Measurements from ENCODE around the gene WRNIP1. TPM values are rescaled to one million over a fixed set of nuclear protein-coding genes. Genes with fewer than 3 reads are reported as not detected.
A peak's percentile ranks its signal among the peaks of the same experiment; 100 is the strongest.
"Not testable (repeated sequence)": the region's sequence is repeated elsewhere in the genome, so short reads cannot be mapped to it uniquely, and the experiment has no call there.

The WRNIP1 gene
- polyA plus RNA-seq, 1 donor, result 49.3 TPM

DNA sequence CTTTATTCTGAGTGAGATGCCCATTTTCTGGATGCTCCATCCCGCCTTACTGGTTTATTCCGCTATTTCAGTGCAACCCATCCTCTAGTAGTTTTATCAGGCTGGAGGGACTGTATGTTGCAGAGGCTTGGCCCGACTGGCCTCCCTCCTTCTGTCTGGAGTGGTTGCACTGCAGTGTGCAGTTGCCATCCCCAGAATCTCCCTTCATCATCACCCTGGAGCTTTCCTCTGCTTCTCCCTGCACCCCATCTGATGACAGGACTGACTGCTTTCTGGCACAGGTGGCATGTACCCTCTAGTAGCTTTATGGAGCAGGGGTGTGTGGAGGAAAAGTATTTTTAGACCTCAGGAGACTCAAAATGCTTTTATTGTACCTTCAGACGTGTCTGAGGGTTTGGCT, 21.1 kb downstream of the WRNIP1 start:
- DNase-seq, result no peak

DNA sequence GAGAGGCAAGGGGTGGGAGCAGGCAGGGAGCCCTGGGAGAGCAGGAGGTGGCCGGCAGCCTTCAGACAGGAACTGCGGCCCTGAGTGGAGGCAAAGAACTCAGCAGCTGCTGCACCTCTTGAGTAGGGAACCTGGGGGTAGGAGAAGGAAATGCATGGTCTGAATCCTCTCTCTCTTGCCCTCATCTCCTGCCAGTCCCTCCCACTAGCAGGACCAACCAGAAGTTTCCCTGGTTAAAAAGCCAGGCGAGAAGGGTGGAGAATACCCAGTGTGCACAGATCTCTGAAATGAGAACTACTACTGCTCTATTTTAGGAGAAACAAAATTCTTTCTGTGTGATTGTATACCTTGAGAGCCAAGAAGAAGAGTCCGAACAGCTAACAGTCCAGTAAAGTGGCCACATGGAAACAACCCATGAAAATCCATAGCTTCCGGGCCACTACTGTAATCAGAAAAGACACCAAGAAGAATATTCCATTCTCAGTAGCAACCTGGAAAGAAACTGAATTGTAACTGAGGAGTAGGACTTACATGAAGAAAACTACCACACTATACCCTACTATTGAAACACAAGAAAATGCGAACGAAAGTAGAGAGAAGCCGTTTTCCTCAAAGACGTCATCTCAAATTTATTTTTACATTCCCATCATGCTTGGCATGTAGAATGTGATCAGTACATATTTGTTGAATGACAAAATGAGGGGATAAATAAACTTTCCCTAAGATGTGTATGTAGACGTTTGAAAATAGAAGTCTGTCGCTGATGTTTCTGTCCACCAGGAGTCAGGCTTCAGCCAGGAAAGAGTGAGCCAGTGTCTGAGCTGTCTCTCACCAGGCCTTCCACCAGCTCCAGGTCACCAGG, 25.6 kb downstream of the WRNIP1 start:
- peak; percentile 74 for DNase-seq

DNA sequence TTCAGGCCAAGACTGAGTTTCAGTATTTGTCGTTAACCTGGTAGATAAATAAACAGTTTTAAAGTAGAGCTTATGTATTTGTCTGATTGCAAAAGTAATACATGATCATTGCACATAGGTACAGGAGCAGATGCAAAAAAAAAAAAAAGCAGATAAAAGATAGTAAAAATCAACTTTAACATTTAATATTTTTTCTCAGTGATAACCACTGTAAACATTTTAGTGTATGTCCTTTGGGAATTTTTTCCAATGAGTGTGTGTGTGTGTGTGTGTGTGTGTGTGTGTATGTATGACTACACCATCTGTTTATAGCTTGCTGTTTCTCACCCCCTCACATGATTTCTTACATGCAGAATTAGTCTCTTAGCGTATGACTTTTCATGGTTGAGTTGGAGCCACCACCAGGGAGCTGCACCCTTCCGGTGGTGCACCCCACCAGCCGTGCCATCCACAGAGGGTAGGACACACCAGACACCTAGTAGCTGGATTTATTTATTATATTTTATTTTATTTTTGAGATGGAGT, 26.3 kb downstream of the WRNIP1 start:
- DNase-seq, result no peak

DNA sequence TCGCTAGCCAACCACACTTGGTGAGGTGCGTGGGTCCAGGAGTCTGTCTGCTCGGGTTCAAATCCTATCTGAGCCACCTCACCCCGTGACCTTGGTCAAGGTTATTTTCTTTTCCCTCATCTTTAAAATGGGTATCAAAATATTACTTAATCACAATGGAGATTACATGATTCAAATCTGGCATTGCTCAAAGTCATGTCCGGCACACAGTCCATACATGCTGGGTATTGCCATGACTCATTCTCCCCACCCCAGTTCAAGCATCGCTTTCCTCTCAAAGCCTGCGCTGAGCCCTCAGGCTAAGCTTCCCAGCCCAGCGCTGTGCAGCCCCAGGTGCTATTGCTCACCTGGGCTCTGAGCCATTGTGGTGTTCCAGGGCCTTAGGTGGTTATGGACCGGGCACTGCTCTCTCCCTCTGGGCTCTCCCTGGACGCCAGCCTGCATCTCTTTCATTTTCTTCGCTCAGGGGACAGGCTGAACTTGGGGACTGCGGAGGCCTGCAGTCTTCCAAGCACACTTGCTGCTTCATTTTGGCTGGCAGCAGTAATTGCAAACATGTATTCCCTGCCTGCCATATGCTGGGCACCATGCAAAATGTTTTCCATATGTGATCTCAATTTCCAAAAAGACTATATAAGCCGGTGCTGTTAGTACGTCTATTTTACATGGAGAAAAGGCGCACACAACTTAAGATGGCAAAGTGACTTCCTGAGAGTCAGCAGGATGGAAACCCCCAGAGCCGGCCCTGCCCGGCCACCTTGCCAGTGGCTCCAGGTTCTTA, 27.3 kb downstream of the WRNIP1 start:
- DNase-seq, result no peak

DNA sequence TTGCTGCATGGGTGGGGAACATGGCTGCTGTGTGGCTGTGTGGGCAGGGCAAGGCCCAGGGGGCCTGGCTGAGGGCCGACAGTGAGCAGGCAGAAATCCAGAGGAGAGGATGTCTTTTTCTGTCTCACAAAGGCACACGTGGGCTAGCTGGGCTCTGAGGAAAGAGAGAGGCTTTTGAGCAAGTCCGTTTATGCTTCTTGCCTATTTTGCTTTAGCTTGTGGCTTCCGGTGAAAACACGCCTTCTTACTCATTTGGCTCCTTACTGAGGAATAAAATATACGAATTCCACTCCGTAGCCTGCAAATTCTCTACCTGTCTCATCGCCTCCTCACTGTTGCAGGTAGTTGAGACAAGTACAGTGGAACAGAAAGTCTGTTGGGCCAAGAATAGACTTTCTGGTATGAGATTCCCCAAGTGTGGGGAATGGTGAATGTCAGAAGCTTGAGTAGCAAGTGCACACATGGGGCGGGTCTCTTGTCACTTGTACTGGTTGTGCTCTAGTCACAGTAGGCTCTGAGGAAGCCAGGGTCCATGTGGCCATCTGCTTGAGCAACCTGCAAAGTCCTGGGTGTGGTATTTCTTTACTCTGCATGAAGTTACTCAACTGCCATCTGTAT, 28.4 kb downstream of the WRNIP1 start:
- no peak for DNase-seq

- DNase-seq, result no peak
Observed at GRCh38 chr6:2794171-2794730, 29.1 kb downstream of the WRNIP1 start.

GRCh38 chr6:2795162-2795561, 30.0 kb downstream of the WRNIP1 start:
- DNase-seq, result no peak

- DNase-seq, result no peak
Observed at GRCh38 chr6:2795956-2796355, 30.8 kb downstream of the WRNIP1 start.

- DNase-seq, result no peak
Observed at GRCh38 chr6:2796861-2797260, 31.7 kb downstream of the WRNIP1 start.

- DNase-seq, result no peak
Observed at GRCh38 chr6:2797564-2798031, 32.4 kb downstream of the WRNIP1 start.

DNA sequence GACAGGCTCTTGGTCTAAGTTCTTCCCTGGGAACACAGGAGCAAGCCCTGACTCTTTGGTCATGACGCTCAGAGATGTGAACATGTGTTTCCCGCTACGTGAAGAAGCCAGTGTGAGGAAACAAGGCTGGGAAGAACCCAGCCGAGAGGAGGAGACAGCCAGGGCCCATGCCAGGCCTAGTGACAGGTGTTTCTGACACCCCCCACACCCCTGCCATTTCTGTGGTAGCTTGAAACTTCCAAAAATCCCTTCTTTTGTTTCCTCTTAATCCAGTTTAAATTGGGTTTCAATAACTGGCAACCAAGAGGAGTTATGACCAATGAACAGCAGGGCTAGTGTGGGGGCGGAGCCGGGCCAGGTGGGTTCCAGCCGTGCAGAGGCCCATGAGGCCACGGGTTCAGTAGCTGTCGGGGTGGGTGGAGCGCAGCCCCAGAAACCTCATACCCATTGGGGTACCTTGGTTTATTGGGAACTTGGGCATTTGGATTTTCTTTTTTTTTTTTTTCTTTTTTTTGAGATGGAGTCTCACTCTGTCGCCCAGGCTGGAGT, 33.5 kb downstream of the WRNIP1 start:
- no peak for DNase-seq

DNA sequence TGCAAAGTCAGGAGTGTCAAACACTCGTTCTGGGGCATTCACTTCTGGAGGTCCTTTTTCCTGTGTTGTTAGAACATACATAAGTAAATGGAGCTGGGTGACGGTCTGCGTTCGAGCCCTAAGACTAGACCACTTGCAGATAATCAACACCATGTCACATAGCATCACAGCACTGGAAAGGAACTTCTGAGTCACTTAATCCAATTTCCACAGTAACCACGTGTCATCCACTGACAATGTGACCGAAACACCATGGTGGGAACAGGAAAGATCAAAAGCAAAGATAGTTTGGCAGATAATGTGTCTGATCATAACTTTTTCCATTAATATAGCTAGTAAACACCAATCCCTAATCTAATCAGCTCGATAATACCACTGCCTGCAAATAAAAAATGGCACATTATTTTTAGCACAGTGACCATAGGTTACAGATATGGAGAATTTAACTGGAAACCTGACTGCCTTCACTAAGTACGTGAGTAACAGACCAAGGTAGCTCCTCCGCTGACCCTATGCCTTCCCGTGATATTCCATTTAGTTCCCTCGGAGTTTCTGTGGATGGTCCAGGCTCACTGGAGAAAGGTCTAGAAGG, 34.8 kb downstream of the WRNIP1 start:
- DNase-seq, result no peak

- DNase-seq, result no peak
Observed at GRCh38 chr6:2800552-2801316, 35.5 kb downstream of the WRNIP1 start.

DNA sequence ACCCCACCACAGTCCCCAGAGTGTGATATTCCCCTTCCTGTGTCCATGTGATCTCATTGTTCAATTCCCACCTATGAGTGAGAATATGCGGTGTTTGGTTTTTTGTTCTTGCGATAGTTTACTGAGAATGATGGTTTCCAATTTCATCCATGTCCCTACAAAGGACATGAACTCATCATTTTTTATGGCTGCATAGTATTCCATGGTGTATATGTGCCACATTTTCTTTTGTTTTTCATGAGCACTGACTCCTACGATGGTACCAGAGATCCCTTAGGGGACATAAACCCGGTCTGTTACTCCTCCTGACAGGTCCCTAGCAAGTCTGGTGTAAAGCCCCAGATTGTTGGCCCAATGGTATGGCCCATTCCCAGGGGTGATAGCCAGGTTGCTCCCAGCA, 36.5 kb downstream of the WRNIP1 start:
- not testable (repeated sequence) for DNase-seq

- DNase-seq, result no peak
Observed at GRCh38 chr6:2802521-2803060, 37.4 kb downstream of the WRNIP1 start.

DNA sequence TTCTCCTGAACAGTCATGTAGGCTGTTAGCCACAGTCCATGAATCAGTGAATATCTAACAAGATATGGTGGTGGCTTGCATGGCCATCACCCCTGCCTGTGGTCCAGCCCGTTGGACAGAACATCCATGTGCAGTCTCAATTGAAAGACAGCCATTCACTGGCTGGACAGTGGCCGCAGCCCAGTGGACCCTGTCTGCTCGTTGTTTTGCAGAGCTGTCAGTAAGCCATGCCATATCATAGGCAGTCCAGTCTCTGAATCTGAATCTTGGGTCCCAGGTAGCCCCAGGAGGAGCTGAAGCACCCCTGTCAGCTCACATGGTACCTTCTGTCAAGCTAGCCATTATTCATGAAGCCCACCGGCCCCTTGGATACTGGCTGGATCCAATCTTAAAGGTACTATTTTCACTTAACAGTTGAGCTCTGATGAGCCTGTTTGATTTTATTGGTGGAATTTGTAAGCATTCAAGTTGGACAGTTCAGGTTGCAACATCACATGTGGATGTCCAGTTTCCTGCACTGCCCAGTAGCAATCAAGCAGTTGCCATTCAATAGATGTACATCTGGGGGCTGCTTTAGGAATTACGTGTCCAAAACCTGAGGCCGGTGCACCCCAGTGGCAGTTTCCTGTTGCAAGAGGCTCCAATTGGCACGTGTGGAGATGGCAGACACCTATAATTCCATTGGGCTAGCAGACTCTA, 38.7 kb downstream of the WRNIP1 start:
- DNase-seq, result no peak

- DNase-seq, result no peak
Observed at GRCh38 chr6:2804516-2804915, 39.3 kb downstream of the WRNIP1 start.

DNA sequence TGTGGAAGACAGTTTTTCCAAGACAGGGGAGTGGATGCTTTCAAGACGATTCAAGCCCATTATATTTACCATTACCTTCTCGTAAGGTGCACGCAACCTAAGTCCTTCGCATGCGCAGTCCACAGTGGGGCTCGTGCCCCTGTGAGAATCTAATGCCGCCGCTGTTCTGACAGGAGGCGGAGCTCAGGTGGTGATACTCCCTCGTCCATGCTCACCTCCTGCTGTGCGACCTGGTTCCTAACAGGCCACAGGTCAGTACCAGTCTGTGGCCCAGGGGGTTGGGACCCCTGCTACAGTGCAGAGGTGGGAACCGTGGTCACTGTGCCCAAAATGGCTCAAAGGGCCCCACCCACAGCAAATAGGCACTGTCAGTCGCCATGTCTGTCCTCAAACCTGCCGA, 39.8 kb downstream of the WRNIP1 start:
- DNase-seq, result no peak

- no peak for DNase-seq
Observed at GRCh38 chr6:2806644-2807043, 41.5 kb downstream of the WRNIP1 start.
